Muscle layer of duodenum (tissue), 2 donors: ENCODE data around the gene ST13.
A peak's percentile ranks its signal among the peaks of the same experiment; 100 is the strongest.

Experiments
- H3K27ac ChIP-seq: one replicate; pipeline ENCODE4 v1.7.0; 2013; ENCODE audit warnings: mild to moderate bottlenecking, low read length
- H3K27me3 ChIP-seq: one replicate; pipeline ENCODE4 v1.7.0; 2013; ENCODE audit warnings: low read depth, mild to moderate bottlenecking, control low read depth, low read length
- H3K36me3 ChIP-seq, 2 donors: one replicate each; pipeline ENCODE4 v1.7.0; 2013; ENCODE audit warnings: low read length in 2 of 2, control low read depth in 1 of 2, mild to moderate bottlenecking in 1 of 2; ENCODE audit not compliant: insufficient read depth in 2 of 2, control insufficient read depth in 1 of 2
- H3K4me1 ChIP-seq, 2 donors: one replicate each; pipeline ENCODE4 v1.7.0; 2013; ENCODE audit warnings: low read length in 2 of 2, mild to moderate bottlenecking in 2 of 2, control low read depth in 1 of 2, moderate library complexity in 1 of 2; ENCODE audit not compliant: insufficient read depth in 2 of 2, control insufficient read depth in 1 of 2
- H3K4me3 ChIP-seq, 2 donors: one replicate each; pipeline ENCODE4 v1.7.0; 2013; ENCODE audit warnings: low read length in 2 of 2, low read depth in 1 of 2, mild to moderate bottlenecking in 1 of 2
- H3K9me3 ChIP-seq, 2 donors: one replicate each; pipeline ENCODE4 v1.7.0; 2013; ENCODE audit warnings: low read length in 2 of 2, control low read depth in 1 of 2, mild to moderate bottlenecking in 1 of 2; ENCODE audit not compliant: control insufficient read depth in 1 of 2
- donor health status: healthy.

The ST13 gene

DNA sequence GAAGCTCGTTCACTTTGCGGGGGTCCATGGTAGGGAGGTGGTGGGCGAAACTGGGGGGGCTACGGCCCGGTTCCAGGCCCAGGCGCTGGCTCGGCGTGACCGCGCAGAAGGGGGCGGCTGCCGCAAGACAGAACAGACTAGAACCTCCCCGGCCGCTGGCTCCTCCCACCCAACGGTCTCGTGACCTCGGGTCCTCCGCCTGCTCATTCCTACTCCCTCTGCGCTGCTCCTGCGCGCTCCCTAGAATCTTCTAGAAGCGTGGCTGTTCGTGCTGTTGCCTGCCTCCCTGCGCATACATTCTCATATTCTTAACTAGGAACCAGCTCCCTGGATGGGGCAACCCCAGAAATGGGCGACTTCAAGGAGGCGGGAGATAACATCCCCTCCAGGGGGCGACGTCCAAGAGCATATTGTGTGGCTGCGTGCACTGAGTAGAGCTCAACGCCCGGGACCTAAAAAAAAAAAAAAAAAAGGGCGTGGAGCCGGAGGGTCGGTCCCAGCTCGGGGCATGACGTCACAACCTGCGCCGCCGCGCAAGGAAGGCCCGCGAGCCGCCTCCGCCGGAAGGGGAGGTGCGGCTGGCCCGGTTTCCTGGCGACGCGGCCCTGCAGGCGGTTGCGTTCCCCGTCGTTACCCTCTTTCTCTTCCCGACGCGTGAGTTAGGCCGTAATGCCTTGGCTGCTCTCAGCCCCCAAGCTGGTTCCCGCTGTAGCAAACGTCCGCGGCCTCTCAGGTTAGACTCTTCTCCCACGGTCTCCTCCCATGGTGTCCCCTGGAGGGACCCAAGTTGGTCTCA lies at the start of gene ST13, which contains the start of gene XPNPEP3:
TSS of gene ST13 (minus strand) at position 127 of the 796 bp plus-strand sequence. CDS start at position 28, 99 bp downstream.
TSS of gene XPNPEP3 (plus strand) at position 636 of the 796 bp plus-strand sequence. CDS start at position 670, 34 bp downstream.
- Histone ChIP-seq H3K4me3 (peak within 1 kb of the TSS; percentile 86 to 98), H3K9me3 (no peaks in the 10 kb centered on the region), H3K27ac (peak within 1 kb of the TSS; percentile 95), H3K36me3 (peaks cover 0 to 14% of the 10 kb centered on the region in 2 donors), H3K4me1 (peaks cover 8 to 48% of the 10 kb centered on the region in 2 donors), H3K27me3 (no peaks in the 10 kb centered on the region)

DNA sequence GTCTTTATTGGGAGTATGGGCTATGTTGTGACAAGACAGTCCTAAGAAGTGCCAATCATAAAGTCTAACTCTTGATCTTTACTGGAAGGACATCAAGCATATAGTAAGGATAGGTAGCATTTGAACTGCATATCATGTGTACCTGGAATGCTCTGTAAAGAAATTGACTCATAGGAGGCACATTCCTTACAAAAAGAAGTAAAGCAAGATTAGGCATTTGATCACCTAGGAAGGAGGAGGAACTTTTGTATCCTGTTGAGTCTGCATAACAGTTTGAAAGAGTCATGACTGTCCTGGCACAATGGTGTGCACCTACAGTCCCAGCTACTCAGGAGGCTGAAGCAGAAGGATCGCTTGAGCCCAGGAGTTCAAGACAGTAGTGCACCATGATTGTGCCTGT lies 47.7 kb upstream of the ST13 start:
- Histone ChIP-seq H3K4me3 (no peak overlapping the region), H3K9me3 (no peaks in the 10 kb centered on the region), H3K36me3 (peaks cover 2 to 8% of the 10 kb centered on the region in 2 donors), H3K27ac (no peak overlapping the region), H3K27me3 (no peaks in the 10 kb centered on the region), H3K4me1 (no peaks in the 10 kb centered on the region)

DNA sequence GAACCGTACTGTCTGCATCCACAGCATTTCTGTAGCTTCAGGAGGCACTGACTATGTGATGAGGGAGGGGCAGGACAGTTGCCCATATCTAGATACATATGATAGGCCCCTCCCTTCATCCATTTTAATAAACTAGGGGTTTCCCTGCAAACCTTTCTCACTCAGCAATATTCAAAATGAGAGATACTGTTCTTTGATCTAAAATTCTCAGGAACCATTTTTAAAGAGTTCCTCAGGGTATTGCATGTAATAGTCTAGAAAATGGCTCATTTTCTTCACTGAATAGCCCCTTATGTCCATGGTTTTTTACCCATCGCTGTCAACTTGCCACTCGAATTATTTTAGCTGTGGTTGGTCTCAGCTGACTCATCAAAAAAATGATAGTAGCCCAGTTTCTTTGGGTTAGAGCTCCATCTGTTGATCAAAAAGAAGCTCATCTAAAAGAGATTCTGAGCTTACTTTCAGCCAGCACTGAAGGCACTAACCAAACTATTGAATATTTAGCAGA lies 42.5 kb upstream of the ST13 start:
- H3K4me3 ChIP-seq = no peak overlapping the region
- no peaks in the 10 kb centered on the region for H3K27me3 ChIP-seq
- no peak overlapping the region for H3K27ac ChIP-seq
- peaks cover 0 to 3% of the 10 kb centered on the region in 2 donors for H3K36me3 ChIP-seq
- no peaks in the 10 kb centered on the region for H3K9me3 ChIP-seq
- H3K4me1 ChIP-seq = no peaks in the 10 kb centered on the region

DNA sequence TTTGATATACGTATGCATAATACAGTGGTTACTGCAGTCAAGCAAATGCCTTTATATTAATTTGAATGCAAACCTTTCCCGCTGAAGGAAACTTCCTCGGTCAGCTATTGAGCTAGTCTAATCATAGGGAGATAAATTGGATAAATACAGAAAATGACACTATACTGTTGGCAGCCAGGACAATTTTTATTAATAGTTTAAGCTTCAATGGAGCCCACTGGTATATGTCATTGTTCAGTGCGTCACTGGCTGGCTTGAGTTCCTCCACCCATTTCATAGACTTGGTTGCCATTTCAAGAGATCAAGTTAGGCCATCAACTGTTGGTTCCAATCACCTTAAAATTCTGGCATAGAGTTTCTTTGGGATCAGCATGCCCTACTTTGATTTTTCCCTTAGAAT lies 38.0 kb upstream of the ST13 start:
- peaks cover 0 to 7% of the 10 kb centered on the region in 2 donors for H3K36me3 ChIP-seq
- H3K4me1 ChIP-seq = no peaks in the 10 kb centered on the region
- H3K27ac ChIP-seq = no peak overlapping the region
- H3K9me3 ChIP-seq = no peaks in the 10 kb centered on the region
- no peak overlapping the region for H3K4me3 ChIP-seq
- no peaks in the 10 kb centered on the region for H3K27me3 ChIP-seq

DNA sequence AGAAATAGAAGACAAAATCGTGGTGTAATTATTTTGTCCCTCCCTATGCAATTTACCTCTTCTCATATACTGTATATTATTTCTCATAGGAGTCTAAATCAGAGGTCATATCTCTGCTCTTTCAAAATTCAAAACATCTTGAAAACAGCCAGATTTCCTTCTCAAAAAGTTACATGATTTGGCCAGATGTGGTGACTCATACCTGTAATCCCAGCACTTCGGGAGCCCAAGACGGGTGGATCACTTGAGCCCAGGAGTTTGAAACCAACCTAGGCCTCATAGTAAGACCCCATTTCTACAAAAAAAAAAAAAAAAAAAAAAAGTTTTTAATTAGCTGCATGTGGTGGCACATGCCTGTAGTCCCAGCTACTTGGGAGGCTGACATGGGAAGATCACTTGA lies 34.4 kb upstream of the ST13 start:
- Histone ChIP-seq H3K9me3 (no peaks in the 10 kb centered on the region), H3K27me3 (no peaks in the 10 kb centered on the region), H3K4me3 (no peak overlapping the region), H3K4me1 (no peaks in the 10 kb centered on the region), H3K36me3 (peaks cover 17 to 39% of the 10 kb centered on the region in 2 donors), H3K27ac (no peak overlapping the region)

DNA sequence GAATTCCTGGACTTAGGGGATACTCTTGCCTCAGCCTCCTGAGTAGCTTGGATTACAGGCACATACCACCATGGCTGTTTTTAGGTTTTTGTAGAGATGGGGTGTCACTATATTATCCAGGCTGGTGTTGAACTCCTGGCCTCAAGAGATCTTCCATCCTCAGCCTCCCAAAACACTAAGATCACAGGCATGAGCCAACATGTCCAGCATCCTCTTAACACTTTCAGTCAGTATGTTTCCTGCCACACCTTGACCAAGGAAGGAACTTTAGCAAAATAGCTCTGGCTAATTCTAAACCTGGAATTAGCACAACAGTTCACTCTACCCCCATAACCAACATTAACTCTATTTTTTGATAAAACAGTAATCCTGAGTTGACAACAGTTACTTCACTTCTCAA lies 32.7 kb upstream of the ST13 start:
- no peaks in the 10 kb centered on the region for H3K9me3 ChIP-seq
- no peak overlapping the region for H3K27ac ChIP-seq
- H3K36me3 ChIP-seq = peaks cover 17 to 47% of the 10 kb centered on the region in 2 donors
- H3K27me3 ChIP-seq = no peaks in the 10 kb centered on the region
- H3K4me3 ChIP-seq = no peak overlapping the region
- H3K4me1 ChIP-seq = no peaks in the 10 kb centered on the region

DNA sequence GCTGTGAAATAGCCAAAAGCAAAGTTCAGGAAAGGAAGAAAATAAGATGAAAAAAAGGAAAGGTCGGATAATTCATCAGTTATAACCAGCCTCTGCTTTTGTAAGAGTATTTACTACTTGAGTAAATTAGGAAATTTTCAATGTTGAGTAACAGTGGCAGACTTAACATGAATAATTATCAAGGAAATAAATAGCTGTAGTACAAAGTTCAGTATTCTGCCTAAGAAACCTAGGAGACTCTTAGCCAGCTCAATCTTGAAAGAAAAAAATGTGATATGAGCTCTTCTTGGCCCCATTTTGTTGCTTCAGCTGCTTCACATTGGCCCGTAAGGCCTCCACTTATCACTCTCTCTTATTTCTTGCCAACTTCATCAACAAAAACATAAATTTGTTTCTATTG lies 22.5 kb upstream of the ST13 start:
- H3K36me3 ChIP-seq = peaks cover 15 to 29% of the 10 kb centered on the region in 2 donors
- H3K27ac ChIP-seq = no peak overlapping the region
- no peaks in the 10 kb centered on the region for H3K9me3 ChIP-seq
- H3K27me3 ChIP-seq = no peaks in the 10 kb centered on the region
- H3K4me3 ChIP-seq = no peak overlapping the region
- no peaks in the 10 kb centered on the region for H3K4me1 ChIP-seq

DNA sequence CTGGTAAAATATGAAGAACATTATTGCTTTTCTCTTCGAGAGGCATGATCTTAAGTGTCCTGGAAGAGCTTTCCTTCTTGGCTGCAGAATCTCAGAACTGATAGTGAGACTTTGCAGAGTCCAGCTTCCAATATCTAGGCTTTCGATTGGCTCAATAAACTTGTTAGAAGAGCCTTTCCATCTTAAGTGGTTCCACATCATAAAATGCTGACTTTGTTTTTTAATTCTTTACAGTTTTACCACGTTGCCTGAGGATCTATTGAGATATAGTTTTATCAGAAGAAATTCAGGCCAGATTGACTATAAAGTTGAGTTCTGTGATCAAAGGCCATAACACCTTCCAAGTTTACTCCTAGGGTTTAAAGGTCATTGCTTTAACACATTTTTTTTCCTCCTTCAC lies 21.0 kb upstream of the ST13 start:
- H3K9me3 ChIP-seq = no peaks in the 10 kb centered on the region
- no peak overlapping the region for H3K27ac ChIP-seq
- H3K36me3 ChIP-seq = peaks cover 11 to 20% of the 10 kb centered on the region in 2 donors
- no peaks in the 10 kb centered on the region for H3K4me1 ChIP-seq
- H3K27me3 ChIP-seq = no peaks in the 10 kb centered on the region
- no peak overlapping the region for H3K4me3 ChIP-seq

DNA sequence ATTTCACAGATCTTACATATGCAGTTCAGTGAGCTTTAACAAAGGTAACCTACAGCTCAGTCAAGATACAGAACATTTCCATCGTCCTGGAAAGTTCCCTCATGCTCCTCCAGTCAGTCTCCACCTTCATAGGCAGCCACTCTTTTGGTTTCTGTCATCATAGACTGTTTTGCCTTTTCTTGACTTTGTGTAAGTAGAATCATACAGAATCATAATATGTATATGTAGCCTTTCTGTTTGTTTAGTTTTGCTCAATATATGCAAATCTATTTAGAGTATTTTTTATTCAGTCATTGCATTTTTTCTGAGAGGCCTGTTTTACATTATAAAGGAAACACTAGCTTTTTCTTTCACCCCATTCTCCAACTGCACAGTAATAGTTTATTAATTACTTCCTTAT lies 20.5 kb upstream of the ST13 start:
- Histone ChIP-seq H3K27me3 (no peaks in the 10 kb centered on the region), H3K4me3 (no peak overlapping the region), H3K9me3 (no peaks in the 10 kb centered on the region), H3K4me1 (no peaks in the 10 kb centered on the region), H3K36me3 (peaks cover 8 to 14% of the 10 kb centered on the region in 2 donors), H3K27ac (no peak overlapping the region)

DNA sequence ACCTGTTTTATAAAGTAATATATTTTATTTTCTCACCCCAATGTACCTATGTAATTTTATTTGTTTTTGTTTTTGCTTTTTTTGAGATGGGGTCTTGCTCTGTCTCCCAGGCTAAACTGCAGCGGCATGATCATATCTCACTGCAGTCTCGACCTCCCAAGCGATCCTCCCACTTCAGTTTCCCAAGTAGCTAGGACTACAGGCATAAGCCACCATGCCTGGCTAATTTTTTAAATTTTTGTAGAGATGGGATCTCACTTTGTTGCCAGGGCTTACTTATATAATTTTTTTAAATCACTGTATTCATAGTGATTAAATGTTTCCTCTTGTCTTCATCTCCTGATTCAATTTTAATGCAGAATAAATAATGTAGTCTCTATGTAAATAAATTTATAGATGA lies 18.7 kb upstream of the ST13 start:
- no peaks in the 10 kb centered on the region for H3K27me3 ChIP-seq
- no peaks in the 10 kb centered on the region for H3K4me1 ChIP-seq
- H3K4me3 ChIP-seq = no peak overlapping the region
- no peak overlapping the region for H3K27ac ChIP-seq
- H3K36me3 ChIP-seq = peaks cover under 1 to 14% of the 10 kb centered on the region in 2 donors
- H3K9me3 ChIP-seq = no peaks in the 10 kb centered on the region

DNA sequence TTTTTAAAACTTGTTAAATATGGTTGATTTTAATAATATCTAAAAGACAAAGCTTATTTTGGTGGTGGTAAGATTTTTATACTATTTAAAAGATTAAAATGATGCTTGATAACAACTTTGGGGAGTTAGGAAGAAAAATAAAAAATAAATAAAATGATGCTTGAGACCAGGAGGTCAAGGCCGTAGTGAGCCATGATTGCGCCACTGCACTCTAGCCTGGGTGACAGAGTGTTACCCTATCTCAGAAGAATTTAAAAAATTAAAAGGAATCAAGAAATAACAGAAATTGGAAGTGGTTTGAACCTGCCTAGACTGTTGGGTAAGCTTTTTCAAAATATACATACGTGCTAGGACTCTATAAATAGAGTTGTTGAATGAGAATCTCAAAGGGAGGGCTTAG lies 17.6 kb upstream of the ST13 start:
- Histone ChIP-seq H3K27ac (no peak overlapping the region), H3K4me3 (no peak overlapping the region), H3K36me3 (peaks cover 0 to 14% of the 10 kb centered on the region in 2 donors), H3K27me3 (no peaks in the 10 kb centered on the region), H3K4me1 (no peaks in the 10 kb centered on the region), H3K9me3 (no peaks in the 10 kb centered on the region)
